ENCODE data around the gene CAB39L.

The CAB39L gene

GRCh38 chr13:49314344-49314882 lies 129.5 kb downstream of the CAB39L start:
- Histone ChIP-seq H3K9me3 (ENCODE audit: severe bottlenecking) (no peaks in the 10 kb centered on the region), H3K4me3 (ENCODE audit: severe bottlenecking) (no peak overlapping the region), H3K27me3 (ENCODE audit: insufficient read depth, poor library complexity, severe bottlenecking) (no peaks in the 10 kb centered on the region), H3K36me3 (ENCODE audit: low read depth) (no peaks in the 10 kb centered on the region), H3K4me1 (ENCODE audit: insufficient read depth, poor library complexity, severe bottlenecking) (peaks cover 11% of the 10 kb centered on the region), H3K27ac (ENCODE audit: poor library complexity, severe bottlenecking) (peak overlapping the region; percentile 44)
- TF ChIP-seq CTCF (IDR thresholded peaks at IDR 0.05; ENCODE audit: poor library complexity, severe bottlenecking): no peak
- ATAC-seq (ENCODE audit: low read depth) (no peak), DNase-seq (ENCODE audit: low spot score) (no peak)

GRCh38 chr13:49311816-49312215 lies 132.0 kb downstream of the CAB39L start:
- no peaks in the 10 kb centered on the region for H3K27me3 ChIP-seq (ENCODE audit: insufficient read depth, poor library complexity, severe bottlenecking)
- H3K27ac ChIP-seq (ENCODE audit: poor library complexity, severe bottlenecking): no peak overlapping the region
- H3K4me3 ChIP-seq (ENCODE audit: severe bottlenecking): no peak overlapping the region
- TF ChIP-seq CTCF (IDR thresholded peaks at IDR 0.05; ENCODE audit: poor library complexity, severe bottlenecking): no peak
- ATAC-seq (ENCODE audit: low read depth) (no peak), DNase-seq (ENCODE audit: low spot score) (no peak)
- H3K4me1 ChIP-seq (ENCODE audit: insufficient read depth, poor library complexity, severe bottlenecking): peaks cover 11% of the 10 kb centered on the region
- no peaks in the 10 kb centered on the region for H3K9me3 ChIP-seq (ENCODE audit: severe bottlenecking)
- no peaks in the 10 kb centered on the region for H3K36me3 ChIP-seq (ENCODE audit: low read depth)

DNA sequence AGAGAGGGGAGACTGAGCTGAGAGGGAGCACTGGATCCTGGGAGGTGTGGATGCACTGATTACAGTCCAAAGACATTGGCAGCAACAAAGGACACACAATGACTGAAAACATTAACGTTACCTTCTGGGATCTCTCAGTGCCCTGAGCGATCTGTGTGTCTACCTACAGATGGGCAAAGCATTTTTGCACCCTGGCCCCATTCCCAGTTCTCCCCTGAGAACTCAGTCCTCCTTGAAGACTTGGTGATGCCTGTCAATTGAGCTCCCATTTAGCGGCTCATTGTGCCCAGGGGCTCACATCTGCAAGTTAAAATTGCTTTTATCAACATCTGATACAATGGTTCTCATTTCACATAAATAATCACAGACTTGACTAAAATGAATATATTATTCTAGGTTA lies 133.6 kb downstream of the CAB39L start:
- DNase-seq (ENCODE audit: low spot score): no peak
- no peaks in the 10 kb centered on the region for H3K27me3 ChIP-seq (ENCODE audit: insufficient read depth, poor library complexity, severe bottlenecking)
- H3K36me3 ChIP-seq (ENCODE audit: low read depth): no peaks in the 10 kb centered on the region
- H3K9me3 ChIP-seq (ENCODE audit: severe bottlenecking): no peaks in the 10 kb centered on the region
- no peak overlapping the region for H3K27ac ChIP-seq (ENCODE audit: poor library complexity, severe bottlenecking)
- no peak for TF ChIP-seq CTCF (IDR thresholded peaks at IDR 0.05; ENCODE audit: poor library complexity, severe bottlenecking)
- no peak overlapping the region for H3K4me3 ChIP-seq (ENCODE audit: severe bottlenecking)
- peaks cover 11% of the 10 kb centered on the region for H3K4me1 ChIP-seq (ENCODE audit: insufficient read depth, poor library complexity, severe bottlenecking)
- ATAC-seq (ENCODE audit: low read depth): no peak

DNA sequence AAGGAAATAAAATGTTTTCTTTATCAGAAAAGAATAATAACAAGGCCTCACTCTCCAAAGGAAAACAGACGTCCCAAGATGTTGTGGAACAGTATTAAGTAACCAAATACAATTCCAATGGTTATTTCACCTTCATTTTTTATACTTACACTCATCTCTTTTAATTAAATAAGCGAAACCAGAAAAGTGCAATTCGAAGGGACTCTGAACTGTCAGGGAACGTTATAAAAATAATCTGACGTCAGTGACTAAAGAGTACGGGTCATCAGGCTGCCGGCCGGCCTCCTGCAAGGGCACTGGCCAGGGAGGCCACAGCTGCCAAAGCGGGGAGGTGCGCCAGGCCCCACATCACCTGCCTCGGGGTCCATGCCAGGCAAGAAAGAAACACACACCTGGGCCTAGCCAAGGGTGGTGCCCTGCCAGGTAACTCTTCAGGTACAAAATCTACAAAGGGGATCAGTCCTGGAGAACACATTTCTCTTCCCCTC lies 134.9 kb downstream of the CAB39L start:
- H3K27ac ChIP-seq (ENCODE audit: poor library complexity, severe bottlenecking): no peak overlapping the region
- DNase-seq (ENCODE audit: low spot score) (no peak), ATAC-seq (ENCODE audit: low read depth) (no peak)

More for the DNA sequence above, 134.9 kb downstream of the CAB39L start:
- Histone ChIP-seq H3K36me3 (ENCODE audit: low read depth) (no peaks in the 10 kb centered on the region), H3K9me3 (ENCODE audit: severe bottlenecking) (no peaks in the 10 kb centered on the region), H3K4me3 (ENCODE audit: severe bottlenecking) (no peak overlapping the region), H3K27me3 (ENCODE audit: insufficient read depth, poor library complexity, severe bottlenecking) (no peaks in the 10 kb centered on the region), H3K4me1 (ENCODE audit: insufficient read depth, poor library complexity, severe bottlenecking) (peaks cover 4% of the 10 kb centered on the region)
- no peak for TF ChIP-seq CTCF (IDR thresholded peaks at IDR 0.05; ENCODE audit: poor library complexity, severe bottlenecking)

All from RWPE2 (cell line).